HG03064 (cell line): Measurements from ENCODE around the gene GIGYF1.
"Not testable (repeated sequence)": the region's sequence is repeated elsewhere in the genome, so short reads cannot be mapped to it uniquely, and the experiment has no call there.

Experiments used
- ATAC-seq: cut with Tn5 transposase; IDR thresholded peaks from one replicate; pipeline ENCODE4 v1.9.1; 2021; ENCODE audit warnings: low read depth; ENCODE audit not compliant: unreplicated experiment

The GIGYF1 gene

GRCh38 chr7:100708395-100708794, 14.3 kb upstream of the GIGYF1 start:
- no peak for ATAC-seq

DNA sequence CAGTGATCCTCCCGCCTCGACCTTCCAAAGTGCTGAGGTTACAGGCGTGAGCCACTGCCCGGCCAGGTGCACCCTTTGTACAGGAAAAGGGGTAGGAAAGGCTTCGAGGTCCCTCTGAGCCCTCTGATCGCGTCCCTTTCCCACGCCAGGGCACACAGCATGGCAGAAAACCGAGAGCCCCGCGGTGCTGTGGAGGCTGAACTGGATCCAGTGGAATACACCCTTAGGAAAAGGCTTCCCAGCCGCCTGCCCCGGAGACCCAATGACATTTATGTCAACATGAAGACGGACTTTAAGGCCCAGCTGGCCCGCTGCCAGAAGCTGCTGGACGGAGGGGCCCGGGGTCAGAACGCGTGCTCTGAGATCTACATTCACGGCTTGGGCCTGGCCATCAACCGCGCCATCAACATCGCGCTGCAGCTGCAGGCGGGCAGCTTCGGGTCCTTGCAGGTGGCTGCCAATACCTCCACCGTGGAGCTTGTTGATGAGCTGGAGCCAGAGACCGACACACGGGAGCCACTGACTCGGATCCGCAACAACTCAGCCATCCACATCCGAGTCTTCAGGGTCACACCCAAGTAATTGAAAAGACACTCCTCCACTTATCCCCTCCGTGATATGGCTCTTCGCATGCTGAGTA, 12.7 kb upstream of the GIGYF1 start:
- no peak for ATAC-seq

DNA sequence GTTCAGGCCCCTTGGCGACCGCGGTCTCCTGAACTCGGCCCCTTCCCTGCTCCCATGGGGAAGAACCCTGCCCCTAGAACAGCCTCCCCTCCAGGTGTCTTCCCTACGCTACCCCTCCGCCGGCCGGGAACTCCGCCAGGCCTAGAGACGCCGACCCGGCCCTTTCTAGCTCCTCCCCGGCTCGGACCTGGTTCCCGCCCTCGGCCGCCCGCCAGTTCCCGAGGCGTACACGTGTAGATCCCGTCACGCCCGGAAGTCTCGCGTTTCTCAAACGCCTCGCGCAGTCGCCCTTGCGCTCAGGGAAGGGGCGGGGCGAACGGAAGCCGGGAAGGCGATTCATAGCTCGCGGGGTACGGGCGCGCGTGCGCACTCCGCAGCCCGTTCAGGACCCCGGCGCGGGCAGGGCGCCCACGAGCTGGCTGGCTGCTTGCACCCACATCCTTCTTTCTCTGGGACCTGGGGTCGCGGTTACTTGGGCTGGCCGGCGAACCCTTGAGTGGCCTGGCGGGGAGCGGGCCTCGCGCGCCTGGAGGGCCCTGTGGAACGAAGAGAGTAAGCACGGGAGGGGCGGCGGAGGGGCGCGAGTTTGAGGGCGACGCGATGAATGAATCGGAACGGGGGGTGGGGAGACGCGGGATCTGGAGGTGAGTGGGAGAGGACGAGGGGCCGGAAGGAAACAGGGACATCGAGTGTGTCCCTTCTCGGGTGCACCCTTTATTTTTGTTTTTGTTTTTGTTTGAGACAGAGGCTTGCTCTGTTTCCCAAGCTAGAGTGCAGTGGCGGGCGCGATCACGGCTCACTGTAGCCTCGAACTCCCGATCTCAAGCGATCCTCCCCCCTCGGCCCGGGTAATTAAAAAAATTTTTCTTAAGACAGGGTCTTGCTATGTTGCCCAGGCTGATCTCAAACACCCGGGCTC, 12.0 kb upstream of the GIGYF1 start, which contains the start of gene POP7:
Gene POP7 (plus strand): TSS at position 369 of the 919 bp plus-strand sequence. CDS start 710 bp downstream, outside the sequence.
- ATAC-seq, result peak; percentile 73

DNA sequence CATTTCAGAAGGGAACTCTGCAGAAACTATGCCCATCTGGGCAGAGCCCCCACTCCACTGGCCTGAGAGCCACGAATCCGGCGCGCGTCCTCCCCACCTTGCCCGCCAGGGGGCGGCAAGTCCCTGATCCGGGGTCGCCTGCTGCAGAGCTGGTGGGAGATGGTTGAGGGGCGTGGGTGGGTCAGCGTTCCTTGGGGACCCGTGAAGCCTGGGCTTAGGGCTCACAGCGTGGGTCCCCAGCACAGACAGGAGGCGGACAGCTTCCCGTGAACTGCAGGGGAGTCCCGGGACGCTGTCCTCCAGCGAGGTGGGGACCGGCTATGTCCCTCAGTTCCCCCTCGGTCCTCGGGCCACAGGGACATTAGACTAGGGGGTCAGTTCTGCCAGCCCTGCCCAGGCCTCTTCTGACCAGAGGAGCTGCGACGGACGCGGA, 11.3 kb upstream of the GIGYF1 start:
- peak; percentile 54 for ATAC-seq

DNA sequence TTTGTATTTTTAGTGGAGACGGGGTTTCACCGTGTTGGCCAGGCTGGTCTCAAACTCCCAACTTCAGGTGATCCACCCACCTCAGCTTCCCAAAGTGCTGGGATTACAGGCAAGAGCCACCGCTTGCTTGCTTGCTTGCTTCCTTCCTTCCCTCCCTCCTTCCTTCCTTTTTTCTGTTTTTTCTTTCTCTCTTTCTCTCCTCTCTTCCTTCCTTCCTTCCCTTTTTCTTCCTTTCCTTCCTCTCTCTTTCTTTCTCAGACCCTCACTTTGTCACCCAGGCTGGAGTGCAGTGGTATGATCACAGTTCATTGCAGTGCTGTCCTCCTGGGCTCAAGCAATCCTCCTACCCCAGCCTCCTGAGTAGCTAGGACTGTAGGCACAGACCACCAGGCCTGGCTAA, 7.0 kb upstream of the GIGYF1 start:
- not testable (repeated sequence) for ATAC-seq

DNA sequence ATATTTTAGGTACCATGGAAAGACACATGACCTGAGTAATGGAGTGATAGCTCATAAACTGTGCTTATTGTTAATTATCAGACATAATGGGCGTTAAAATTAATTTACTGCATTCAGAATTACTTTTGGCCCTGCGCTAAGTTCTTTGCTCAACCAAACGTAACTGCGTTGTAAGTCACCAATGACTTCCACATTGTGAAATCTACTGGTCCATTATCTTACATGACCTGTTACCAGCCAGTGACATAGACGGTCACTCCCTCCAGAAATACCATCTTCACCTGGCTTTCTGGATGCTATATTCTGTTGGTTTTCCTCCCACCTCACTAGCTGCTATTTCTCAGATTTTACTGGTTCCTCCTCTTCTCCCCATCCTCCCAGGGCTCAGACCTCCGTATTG, 5.0 kb upstream of the GIGYF1 start:
- no peak for ATAC-seq

- ATAC-seq, result no peak
Observed at GRCh38 chr7:100696123-100696521, 2.1 kb upstream of the GIGYF1 start.

- ATAC-seq, result no peak
Observed at GRCh38 chr7:100693312-100694097, 545 bp downstream of the GIGYF1 start.

- ATAC-seq, result no peak
Observed at GRCh38 chr7:100692578-100692961, 1.5 kb downstream of the GIGYF1 start.

- no peak for ATAC-seq
Observed at GRCh38 chr7:100691676-100692577, 2.1 kb downstream of the GIGYF1 start.

DNA sequence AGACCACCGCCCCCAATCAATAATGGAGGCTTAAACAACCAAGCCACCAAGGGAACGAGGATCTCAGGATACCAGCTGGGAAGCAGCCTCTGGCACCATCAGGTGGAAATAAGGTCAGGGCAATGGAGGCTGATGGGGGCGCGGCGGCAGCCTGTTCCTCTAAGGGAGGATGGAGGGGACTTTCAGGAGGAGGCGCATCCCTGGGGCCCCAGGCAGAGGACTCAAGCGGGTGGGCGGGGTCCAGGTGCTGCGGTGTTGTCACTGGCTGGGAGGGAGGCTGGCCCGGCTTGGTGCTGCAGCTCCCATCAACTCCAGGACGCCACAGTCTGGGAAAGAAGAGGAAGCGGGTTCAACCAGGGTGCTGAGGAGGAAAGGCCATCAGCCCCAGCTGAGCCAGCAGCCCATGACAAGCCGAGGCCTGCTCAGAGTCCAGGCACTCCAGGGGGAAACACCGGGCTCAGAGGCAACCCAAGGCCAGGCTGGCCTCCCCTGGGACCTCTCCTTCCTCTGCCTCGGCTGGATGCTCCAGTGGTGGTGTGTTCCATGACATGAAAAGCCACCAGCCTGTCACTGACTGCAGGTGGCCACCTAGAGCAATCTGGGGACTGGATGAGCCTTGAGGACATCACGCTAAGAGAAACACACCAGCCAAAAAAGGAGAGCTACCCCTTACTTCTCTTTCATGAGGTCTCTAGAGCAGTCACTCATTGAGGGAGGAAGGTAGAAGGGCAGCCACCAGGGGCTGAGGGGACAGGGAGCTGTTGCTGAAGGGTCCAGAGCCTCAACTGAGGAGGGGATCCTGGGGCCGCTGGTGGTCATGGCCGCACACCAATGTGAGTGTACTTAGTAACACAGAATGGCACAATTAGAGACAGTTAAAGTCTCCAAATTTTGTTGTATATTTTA, 4.6 kb downstream of the GIGYF1 start:
- no peak for ATAC-seq

GRCh38 chr7:100688326-100688860, 5.7 kb downstream of the GIGYF1 start:
- no peak for ATAC-seq

DNA sequence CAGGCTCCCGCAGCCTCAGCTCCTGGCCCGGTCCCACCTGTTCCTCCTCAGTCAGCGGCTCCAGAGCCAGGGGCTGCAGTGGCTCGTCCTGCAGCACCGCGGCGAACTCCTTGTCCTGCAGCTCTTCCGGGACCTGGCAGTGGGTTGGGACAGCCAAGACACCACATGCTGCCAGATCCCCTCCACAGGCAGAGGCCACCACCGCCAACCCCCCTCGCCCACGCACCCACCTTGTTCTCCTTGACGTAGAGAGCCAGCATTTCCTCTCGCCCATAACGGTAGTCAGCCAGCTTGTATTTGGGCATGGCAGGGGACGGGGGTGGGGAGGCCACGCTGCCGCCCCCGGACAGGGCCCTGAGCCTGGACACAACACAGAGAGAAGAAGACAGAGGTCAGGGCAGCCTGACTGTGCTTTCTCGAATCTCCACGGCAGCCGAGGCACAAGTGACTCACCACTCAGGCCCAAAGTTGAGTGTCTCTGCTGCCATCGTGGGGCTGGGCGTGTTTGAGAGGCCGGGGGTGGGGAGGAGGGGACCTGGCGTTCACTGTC, 6.2 kb downstream of the GIGYF1 start:
- no peak for ATAC-seq

DNA sequence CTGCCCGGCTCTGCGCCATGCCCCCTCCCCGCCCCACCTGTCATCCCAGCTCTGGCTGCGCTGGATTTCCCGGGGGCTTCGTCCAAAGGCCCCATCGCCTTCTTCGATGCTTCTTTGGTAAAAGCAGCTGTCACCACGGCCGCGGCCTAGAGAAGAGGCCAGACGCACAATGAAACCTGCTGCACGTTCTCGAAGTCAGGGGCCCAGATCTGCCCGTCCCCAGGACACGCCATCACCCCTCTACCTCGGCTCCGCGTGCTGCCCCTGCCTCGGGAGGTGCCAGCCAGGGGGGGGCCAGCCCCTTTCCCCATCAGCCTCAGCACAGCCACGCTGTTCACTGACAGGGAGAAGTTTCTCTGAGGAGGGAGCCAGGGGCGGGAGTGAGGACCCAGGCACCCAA, 6.8 kb downstream of the GIGYF1 start:
- no peak for ATAC-seq

DNA sequence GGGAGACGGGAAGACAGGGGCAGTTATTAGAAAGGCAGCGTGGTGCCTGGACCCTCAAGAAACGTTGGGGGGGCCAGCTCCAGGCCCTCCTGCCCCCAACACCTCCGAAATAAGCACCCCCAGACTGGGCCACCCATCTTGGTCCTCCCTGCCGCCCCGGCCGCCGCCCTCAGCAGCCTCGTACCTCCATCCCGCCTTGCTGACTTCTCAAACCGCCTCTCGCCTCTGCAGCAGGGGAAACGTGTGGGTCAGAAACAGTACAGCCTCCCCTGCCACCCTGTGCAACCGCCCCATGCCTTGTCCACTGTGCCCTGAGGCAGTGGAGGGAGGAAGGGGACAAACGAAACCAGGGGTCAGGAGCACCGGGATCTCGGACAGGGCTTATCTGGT, 7.2 kb downstream of the GIGYF1 start:
- ATAC-seq, result no peak

DNA sequence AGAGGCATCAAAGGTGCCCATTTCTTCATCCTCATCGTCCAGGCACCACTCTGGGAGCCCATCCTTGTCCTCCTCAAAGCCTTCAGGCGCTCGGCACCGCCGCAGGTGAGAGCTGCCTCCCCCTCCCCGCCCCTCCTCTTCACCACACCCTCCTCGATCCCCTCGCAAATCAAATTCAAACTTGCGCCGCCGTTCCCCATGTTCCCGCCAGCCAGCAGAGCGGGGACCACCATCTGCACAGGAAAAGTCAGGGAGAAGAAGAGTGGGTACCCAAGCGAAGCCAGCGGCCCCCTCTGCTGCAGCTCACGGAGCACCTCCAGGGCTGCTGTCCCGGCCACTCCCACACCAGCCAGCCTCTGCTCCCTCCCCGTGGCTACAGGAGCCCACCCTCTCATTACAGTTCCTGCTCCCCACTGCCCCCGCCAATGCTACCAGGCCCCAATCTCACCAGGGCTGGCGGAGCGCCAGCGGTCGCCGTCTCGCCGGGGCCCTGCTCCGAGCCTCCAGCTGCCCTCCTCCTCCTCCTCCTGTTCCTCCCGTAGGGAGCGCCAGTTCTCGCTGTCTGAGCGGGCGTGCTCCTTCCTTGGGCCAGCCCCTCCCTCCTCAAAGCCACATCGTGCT, 7.7 kb downstream of the GIGYF1 start:
- ATAC-seq, result no peak

- no peak for ATAC-seq
Observed at GRCh38 chr7:100685631-100686145, 8.4 kb downstream of the GIGYF1 start.
